CD4-positive, alpha-beta T cell (primary cell): Measurements from ENCODE around the gene YTHDF1. TPM values are rescaled to one million over a fixed set of nuclear protein-coding genes. Genes with fewer than 3 reads are reported as not detected.

ENCODE experiments used
- ATAC-seq: fragments of 200-7000 bp; cut with Tn5 transposase; one replicate; pipeline ENCODE4 v1.10.0; 2022; ENCODE audit warnings: mild to moderate bottlenecking; ENCODE audit not compliant: poor library complexity
- CTCF ChIA-PET: fragments of 350-600 bp; sonication (Branson Sonifier 250); formaldehyde crosslinking; loops from one replicate; lab custom pipeline; 2021; ENCODE audit warnings: antibody characterized with exemption, inconsistent platforms; lab: Charles Lee
- POLR2A ChIA-PET: fragments of 350-600 bp; sonication (Branson Sonifier 250); formaldehyde crosslinking; loops from one replicate; lab custom pipeline; 2021; ENCODE audit warnings: antibody characterized with exemption, inconsistent platforms; lab: Charles Lee
- DNase-seq, 14 experiments: peaks; one replicate each; pipeline ENCODE4 v3.0.0-alpha.2; 2013 to 2020; ENCODE audit warnings: mixed read lengths in 2 of 14
- H3K27ac ChIP-seq, 2 donors: one replicate each; pipeline versions ENCODE4 v1.5.1 to v1.7.0; 2013; ENCODE audit warnings: low read length in 2 of 2, low read depth in 1 of 2, mild to moderate bottlenecking in 1 of 2
- H3K27me3 ChIP-seq, 2 experiments: 1 replicate in 1 of 2; 2 replicates in 1 of 2; pipeline versions ENCODE4 v1.6.1 to v1.7.0; 2013; ENCODE audit warnings: low read length in 2 of 2, control low read depth in 1 of 2, mild to moderate bottlenecking in 1 of 2, moderate library complexity in 1 of 2; ENCODE audit not compliant: insufficient read depth in 2 of 2, control insufficient read depth in 1 of 2
- H3K36me3 ChIP-seq: one replicate; pipeline ENCODE4 v1.6.1; 2013; ENCODE audit warnings: low read length, control low read depth; ENCODE audit not compliant: insufficient read depth
- H3K4me1 ChIP-seq: one replicate; pipeline ENCODE4 v1.6.1; 2013; ENCODE audit warnings: low read length, control low read depth; ENCODE audit not compliant: insufficient read depth
- H3K4me3 ChIP-seq: one replicate; pipeline ENCODE4 v1.5.1; 2013; ENCODE audit warnings: mild to moderate bottlenecking, low read length, moderate library complexity
- H3K9me3 ChIP-seq, 2 experiments: 1 replicate in 1 of 2; 2 replicates in 1 of 2; pipeline versions ENCODE4 v1.6.1 to v1.7.0; 2013; ENCODE audit warnings: low read length in 2 of 2, mild to moderate bottlenecking in 2 of 2, control low read depth in 1 of 2, moderate library complexity in 1 of 2; ENCODE audit not compliant: control insufficient read depth in 1 of 2, insufficient read depth in 1 of 2
- H3K27ac Mint-ChIP-seq: one replicate; pipeline ENCODE4 v1.8.0; 2020; ENCODE audit warnings: mixed read lengths
- H3K27me3 Mint-ChIP-seq: one replicate; pipeline ENCODE4 v1.8.0; 2021; ENCODE audit warnings: mixed read lengths
- H3K36me3 Mint-ChIP-seq: one replicate; pipeline ENCODE4 v1.8.0; 2021; ENCODE audit warnings: low read depth, mixed read lengths
- H3K4me1 Mint-ChIP-seq: one replicate; pipeline ENCODE4 v1.8.0; 2021; ENCODE audit warnings: low read depth, mixed read lengths
- H3K4me3 Mint-ChIP-seq: one replicate; pipeline ENCODE4 v1.8.0; 2020; ENCODE audit warnings: mild to moderate bottlenecking, mixed read lengths
- H3K9me3 Mint-ChIP-seq: one replicate; pipeline ENCODE4 v1.8.0; 2020; ENCODE audit warnings: mixed read lengths
- CTCF ChIP-seq: fragments of 200-600 bp; IDR thresholded peaks from one replicate; pipeline ENCODE4 v1.8.0; 2022; ENCODE audit warnings: antibody characterized with exemption, mild to moderate bottlenecking
- intact Hi-C, 2 experiments: fragments of 100-400 bp; cut with DNase I in 1 of 2; cut with micrococcal nuclease in 1 of 2; formaldehyde crosslinking; loops; one replicate each; pipeline versions ENCODE4 v1.15.1 to v1.9.0; 2023 to 2025; cut with DNase I, micrococcal nuclease
- total RNA-seq, 174 experiments: library from RNA in 2 of 174; stranded (reverse) in 2 of 174; gene quantifications; one replicate each; pipeline ENCODE4 v1.2.3 and lab custom pipeline; 2021 to 2026

Gene YTHDF1
- total RNA-seq, 2 experiments from 2014 or later = 43.7 to 44.1 TPM

GRCh38 chr20:63225082-63225454, 9.1 kb upstream of the YTHDF1 start:
- no peaks in the 10 kb centered on the region for H3K4me1 Mint-ChIP-seq
- Histone ChIP-seq H3K4me1 (peaks cover 5% of the 10 kb centered on the region), H3K36me3 (no peaks in the 10 kb centered on the region), H3K27me3 (peaks cover 9 to 15% of the 10 kb centered on the region in 2 experiments), H3K4me3 (no peak overlapping the region), H3K27ac (no peak overlapping the region), H3K9me3 (no peaks in the 10 kb centered on the region)
- H3K27me3 Mint-ChIP-seq = peaks cover 12% of the 10 kb centered on the region
- H3K4me3 Mint-ChIP-seq = no peak overlapping the region
- ChIA-PET CTCF (interaction anchor here (2.6 to 2.7 kb wide), 2 partner anchors 12 to 157 kb away, joined by 13 to 16 read pairs; no protein-coding TSS in a partner anchor), POLR2A (no interaction called here)
- ATAC-seq (no peak), DNase-seq (no peak)
- no peak for TF ChIP-seq CTCF
- no peaks in the 10 kb centered on the region for H3K9me3 Mint-ChIP-seq
- H3K27ac Mint-ChIP-seq = no peak overlapping the region
- intact Hi-C loops = no loop called here
- H3K36me3 Mint-ChIP-seq = no peaks in the 10 kb centered on the region

GRCh38 chr20:63224412-63225081, 8.6 kb upstream of the YTHDF1 start:
- H3K4me1 Mint-ChIP-seq = no peaks in the 10 kb centered on the region
- H3K36me3 Mint-ChIP-seq = no peaks in the 10 kb centered on the region
- peaks cover 6 to 10% of the 10 kb centered on the region in 2 experiments for H3K27me3 ChIP-seq
- ATAC-seq = no peak
- peaks cover 7% of the 10 kb centered on the region for H3K27me3 Mint-ChIP-seq
- H3K4me3 ChIP-seq = no peak overlapping the region
- no peak overlapping the region for H3K27ac Mint-ChIP-seq
- DNase-seq = no peak
- H3K27ac ChIP-seq = no peak overlapping the region
- peaks cover 5% of the 10 kb centered on the region for H3K4me1 ChIP-seq
- H3K9me3 Mint-ChIP-seq = no peaks in the 10 kb centered on the region
- no peaks in the 10 kb centered on the region for H3K36me3 ChIP-seq
- intact Hi-C loops = no loop called here
- H3K4me3 Mint-ChIP-seq = no peak overlapping the region
- ChIA-PET CTCF (interaction anchor here (1.2 to 2.7 kb wide), 4 partner anchors 11 to 157 kb away, joined by 5 to 16 read pairs (median 10); partner anchors contain the start of gene BIRC7), POLR2A (no interaction called here)
- no peak for TF ChIP-seq CTCF
- no peaks in the 10 kb centered on the region for H3K9me3 ChIP-seq

- ChIA-PET CTCF (interaction anchor here (1.0 to 2.7 kb wide), 8 partner anchors 9 to 158 kb away, joined by 3 to 16 read pairs (median 4); partner anchors contain the start of gene BIRC7), POLR2A (interaction anchor here (1.0 kb wide), 1 partner anchor 48 kb away, joined by 3 read pairs; no protein-coding TSS in a partner anchor)
- Mint-ChIP-seq H3K27ac (no peak overlapping the region), H3K36me3 (no peaks in the 10 kb centered on the region), H3K4me1 (no peaks in the 10 kb centered on the region), H3K27me3 (no peaks in the 10 kb centered on the region), H3K9me3 (no peaks in the 10 kb centered on the region), H3K4me3 (no peak overlapping the region)
- H3K4me3 ChIP-seq = no peak overlapping the region
- intact Hi-C loops = loop anchor here in 1 of 2 experiments (1.0 kb wide), 1 partner anchor 158 kb away; no protein-coding TSS in a partner anchor
- no peaks in the 10 kb centered on the region for H3K9me3 ChIP-seq
- no peak for ATAC-seq
- H3K36me3 ChIP-seq = no peaks in the 10 kb centered on the region
- no peak overlapping the region for H3K27ac ChIP-seq
- DNase-seq = no peak
- H3K4me1 ChIP-seq = peaks cover 5% of the 10 kb centered on the region
- no peak for TF ChIP-seq CTCF
- peaks cover under 1 to 3% of the 10 kb centered on the region in 2 experiments for H3K27me3 ChIP-seq
Observed at GRCh38 chr20:63223826-63224207, 7.9 kb upstream of the YTHDF1 start.
